Type B pancreatic cell (in vitro differentiated cells): ENCODE results near the gene TRAF3IP1. TPM values are rescaled to one million over a fixed set of nuclear protein-coding genes. Genes with fewer than 3 reads are reported as not detected.

ENCODE experiments used
- DNase-seq: peaks from one replicate; pipeline ENCODE4 v3.0.0; 2021; ENCODE audit warnings: mixed read lengths; ENCODE audit not compliant: unreplicated experiment; ENCODE audit errors: extremely low spot score
- H3K27ac Mint-ChIP-seq: 2 replicates; pipeline ENCODE4 v1.8.0; 2021; ENCODE audit warnings: mild to moderate bottlenecking, mixed read lengths
- H3K27me3 Mint-ChIP-seq: 2 replicates; pipeline ENCODE4 v1.8.0; 2021; ENCODE audit warnings: mixed read lengths
- H3K36me3 Mint-ChIP-seq: 2 replicates; pipeline ENCODE4 v1.8.0; 2021; ENCODE audit warnings: mixed read lengths
- H3K4me1 Mint-ChIP-seq: one replicate; pipeline ENCODE4 v1.8.0; 2021; ENCODE audit warnings: mixed read lengths; ENCODE audit not compliant: unreplicated experiment
- H3K4me3 Mint-ChIP-seq: 2 replicates; pipeline ENCODE4 v1.8.0; 2021; ENCODE audit warnings: mild to moderate bottlenecking, mixed read lengths
- H3K9me3 Mint-ChIP-seq: 2 replicates; pipeline ENCODE4 v1.8.0; 2021; ENCODE audit warnings: mixed read lengths
- CTCF ChIP-seq: fragments of 200-600 bp; sonication (generic); conservative IDR thresholded peaks from 2 replicates; pipeline ENCODE4 v1.5.0; 2021; ENCODE audit warnings: antibody characterized with exemption, mild to moderate bottlenecking
- total RNA-seq: library from RNA; stranded (reverse); gene quantifications from 2 replicates; pipeline ENCODE4 v1.2.1, GENCODE V29; 2021; ENCODE audit warnings: low replicate concordance

The TRAF3IP1 gene
- total RNA-seq, 1 donor from 2014 or later = 20.9 TPM

- no peak for DNase-seq
- Mint-ChIP-seq H3K36me3 (peaks cover 4% of the 10 kb centered on the region), H3K9me3 (no peaks in the 10 kb centered on the region), H3K27me3 (no peaks in the 10 kb centered on the region), H3K27ac (peak overlapping the region; percentile 96), H3K4me1 (peaks cover 53% of the 10 kb centered on the region), H3K4me3 (peak overlapping the region; percentile 87)
- TF ChIP-seq CTCF = no peak
Observed at GRCh38 chr2:238286551-238286950, 33.8 kb upstream of the TRAF3IP1 start.

- Mint-ChIP-seq H3K4me3 (peak overlapping the region; percentile 87), H3K9me3 (no peaks in the 10 kb centered on the region), H3K27me3 (no peaks in the 10 kb centered on the region), H3K4me1 (peaks cover 53% of the 10 kb centered on the region), H3K36me3 (peaks cover 4% of the 10 kb centered on the region), H3K27ac (peak overlapping the region; percentile 96)
- no peak for TF ChIP-seq CTCF
- DNase-seq = no peak
Observed at GRCh38 chr2:238286987-238287736, 33.2 kb upstream of the TRAF3IP1 start.

- Mint-ChIP-seq H3K27me3 (no peaks in the 10 kb centered on the region), H3K9me3 (no peaks in the 10 kb centered on the region), H3K27ac (peak within 1 kb of the TSS; percentile 96), H3K4me1 (peaks cover 53% of the 10 kb centered on the region), H3K4me3 (peak within 1 kb of the TSS; percentile 96), H3K36me3 (no peaks in the 10 kb centered on the region)
- DNase-seq = peak; percentile 76
- TF ChIP-seq CTCF = no peak
Observed at GRCh38 chr2:238287737-238288649, 32.3 kb upstream of the TRAF3IP1 start, which contains the start of gene PER2. TSS of gene PER2 (minus strand) at chr2:238288610. CDS start at chr2:238277936, 10,674 bp downstream.

GRCh38 chr2:238288650-238289573, 31.4 kb upstream of the TRAF3IP1 start:
- peaks cover 48% of the 10 kb centered on the region for H3K4me1 Mint-ChIP-seq
- peak overlapping the region; percentile 95 for H3K27ac Mint-ChIP-seq
- peak overlapping the region; percentile 96 for H3K4me3 Mint-ChIP-seq
- TF ChIP-seq CTCF = peak; percentile 67
- H3K27me3 Mint-ChIP-seq = no peaks in the 10 kb centered on the region
- DNase-seq = peak; percentile 97
- no peaks in the 10 kb centered on the region for H3K36me3 Mint-ChIP-seq
- H3K9me3 Mint-ChIP-seq = no peaks in the 10 kb centered on the region

GRCh38 chr2:238289574-238289973, 30.7 kb upstream of the TRAF3IP1 start:
- no peak for TF ChIP-seq CTCF
- Mint-ChIP-seq H3K4me3 (peak overlapping the region; percentile 96), H3K36me3 (no peaks in the 10 kb centered on the region), H3K27ac (peak overlapping the region; percentile 95), H3K4me1 (peaks cover 45% of the 10 kb centered on the region), H3K27me3 (peaks cover 3% of the 10 kb centered on the region), H3K9me3 (no peaks in the 10 kb centered on the region)
- no peak for DNase-seq
